HG03095 (cell line): ENCODE measurements around the gene AGBL4.
"Not testable (repeated sequence)": the region's sequence is repeated elsewhere in the genome, so short reads cannot be mapped to it uniquely, and the experiment has no call there.

Experiments
- ATAC-seq: cut with Tn5 transposase; IDR thresholded peaks from one replicate; pipeline ENCODE4 v1.9.1; 2021; ENCODE audit warnings: moderate library complexity; ENCODE audit not compliant: unreplicated experiment

AGBL4 gene

GRCh38 chr1:49319426-49319963 is 704.3 kb downstream of the AGBL4 start:
- ATAC-seq = no peak

- no peak for ATAC-seq
Measured at GRCh38 chr1:49318218-49318617, 705.5 kb downstream of the AGBL4 start.

DNA sequence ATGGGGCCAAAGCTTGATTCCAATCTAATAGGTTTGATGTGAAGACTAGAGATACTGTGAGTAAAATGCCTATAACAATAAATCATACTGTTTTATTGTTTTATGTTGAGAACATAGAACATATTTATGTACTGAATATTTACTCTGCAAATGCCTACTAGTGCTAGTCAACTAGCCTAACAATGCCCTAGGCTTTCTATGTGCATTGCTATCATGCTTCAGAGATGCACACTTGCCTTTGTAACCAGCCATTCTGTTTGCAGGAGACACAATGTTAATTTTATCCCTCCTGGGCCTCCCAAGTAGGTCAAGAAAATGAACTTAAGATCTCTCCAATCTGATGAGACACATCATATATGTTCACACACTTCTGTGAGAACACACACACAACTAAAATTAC is 716.3 kb downstream of the AGBL4 start:
- ATAC-seq = no peak

DNA sequence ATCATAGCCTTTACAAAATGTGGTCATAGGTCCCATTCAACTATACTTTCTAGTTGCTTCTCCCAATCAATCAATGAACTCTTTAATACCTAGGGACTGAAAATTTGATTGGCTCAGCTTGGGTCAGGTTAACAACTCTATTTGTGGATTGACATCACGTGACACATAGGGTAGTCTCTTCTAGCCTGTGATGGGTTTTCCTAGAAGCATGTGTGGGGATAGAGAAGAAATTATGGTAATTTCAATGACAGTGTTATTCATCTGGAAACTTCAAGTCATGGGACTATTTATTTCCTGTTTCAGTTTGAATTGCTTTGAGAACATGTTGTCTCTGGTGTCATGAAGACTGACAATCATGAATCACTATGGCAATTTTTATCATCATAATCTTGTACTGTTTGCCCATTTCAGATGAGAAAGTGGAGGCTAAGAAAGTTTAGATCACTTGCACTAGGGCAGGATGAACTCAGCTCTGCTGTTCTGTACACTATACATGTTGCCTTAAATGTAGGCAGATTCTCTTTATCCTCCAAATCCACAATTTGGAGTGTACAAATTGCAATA is 717.2 kb downstream of the AGBL4 start:
- no peak for ATAC-seq

GRCh38 chr1:49302400-49302799 is 721.4 kb downstream of the AGBL4 start:
- ATAC-seq = not testable (repeated sequence)

DNA sequence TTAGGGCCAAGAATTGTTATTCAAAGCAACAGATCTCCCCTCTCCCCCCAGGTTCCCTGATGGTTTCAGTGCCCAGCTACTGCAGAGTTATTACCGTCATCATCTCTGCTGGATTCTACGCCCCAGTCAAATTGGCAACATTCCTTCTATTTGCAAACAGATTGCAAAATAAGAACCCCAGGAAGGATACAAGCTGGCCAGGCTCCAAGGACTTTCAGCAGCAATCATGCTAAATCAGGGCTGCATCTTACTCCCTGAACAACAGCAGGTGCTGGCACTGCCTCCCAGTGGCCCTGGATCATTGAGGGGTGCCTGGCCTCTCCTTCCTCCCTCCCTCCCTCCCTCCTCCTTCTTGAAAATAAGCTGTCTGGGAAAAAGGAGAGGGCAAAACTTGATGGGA is 725.5 kb downstream of the AGBL4 start:
- no peak for ATAC-seq

DNA sequence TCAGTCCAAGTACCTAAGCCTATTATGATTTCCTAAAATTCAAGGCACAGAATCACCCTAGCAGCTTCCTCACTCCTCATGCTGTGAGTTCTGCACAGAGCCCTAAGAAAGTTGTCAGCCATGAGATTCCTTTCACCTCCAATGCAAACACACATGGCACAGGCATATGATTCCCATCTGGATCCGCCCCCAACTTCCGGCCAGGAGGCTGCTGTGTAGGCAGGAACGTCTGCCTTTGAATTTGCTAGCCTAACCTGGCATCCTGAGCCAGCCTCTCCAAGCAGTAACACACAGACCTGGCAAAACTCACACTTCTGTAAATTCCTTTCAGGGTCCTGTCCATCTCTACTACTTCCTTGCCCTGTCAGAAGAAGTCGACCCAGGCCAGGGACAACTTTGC is 726.0 kb downstream of the AGBL4 start:
- ATAC-seq = no peak

DNA sequence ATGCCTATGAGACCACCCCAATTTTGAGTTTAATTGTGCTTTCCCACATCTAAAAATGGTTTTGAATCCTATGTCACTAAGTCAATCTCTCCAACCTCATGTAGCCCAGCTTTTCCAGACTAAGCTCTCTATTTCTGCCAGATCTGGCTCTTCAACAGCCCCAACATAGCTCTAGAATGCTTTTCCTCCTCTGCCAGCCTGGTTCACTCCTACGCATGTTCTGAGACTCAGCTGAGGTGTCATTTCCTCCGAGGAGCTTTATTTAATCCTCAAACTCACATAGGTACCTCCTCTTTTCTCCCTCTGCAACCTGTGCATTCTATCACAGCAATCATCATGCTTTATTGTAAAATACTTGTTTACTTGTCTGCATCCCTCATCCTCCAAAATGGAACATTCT is 729.2 kb downstream of the AGBL4 start:
- no peak for ATAC-seq

DNA sequence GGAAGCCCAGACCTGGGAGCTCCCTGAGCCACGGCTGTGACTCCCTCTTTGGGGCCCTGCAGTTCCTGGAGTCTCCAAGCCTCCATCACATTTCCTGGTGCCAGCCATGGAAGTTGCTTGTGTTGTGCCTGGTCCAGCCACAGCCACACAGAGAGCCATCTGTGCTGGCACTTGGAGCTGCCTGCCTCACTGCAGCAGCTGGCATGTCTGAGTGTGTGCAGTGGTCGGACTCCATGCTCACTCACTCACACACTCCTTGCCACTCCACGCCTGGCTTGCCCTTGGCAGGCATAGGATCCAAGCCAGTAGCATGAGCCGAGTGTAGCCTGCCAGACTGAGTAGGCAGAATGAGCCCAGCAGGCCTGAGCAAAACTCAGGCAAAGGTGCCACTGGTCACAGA is 730.7 kb downstream of the AGBL4 start:
- ATAC-seq = no peak

DNA sequence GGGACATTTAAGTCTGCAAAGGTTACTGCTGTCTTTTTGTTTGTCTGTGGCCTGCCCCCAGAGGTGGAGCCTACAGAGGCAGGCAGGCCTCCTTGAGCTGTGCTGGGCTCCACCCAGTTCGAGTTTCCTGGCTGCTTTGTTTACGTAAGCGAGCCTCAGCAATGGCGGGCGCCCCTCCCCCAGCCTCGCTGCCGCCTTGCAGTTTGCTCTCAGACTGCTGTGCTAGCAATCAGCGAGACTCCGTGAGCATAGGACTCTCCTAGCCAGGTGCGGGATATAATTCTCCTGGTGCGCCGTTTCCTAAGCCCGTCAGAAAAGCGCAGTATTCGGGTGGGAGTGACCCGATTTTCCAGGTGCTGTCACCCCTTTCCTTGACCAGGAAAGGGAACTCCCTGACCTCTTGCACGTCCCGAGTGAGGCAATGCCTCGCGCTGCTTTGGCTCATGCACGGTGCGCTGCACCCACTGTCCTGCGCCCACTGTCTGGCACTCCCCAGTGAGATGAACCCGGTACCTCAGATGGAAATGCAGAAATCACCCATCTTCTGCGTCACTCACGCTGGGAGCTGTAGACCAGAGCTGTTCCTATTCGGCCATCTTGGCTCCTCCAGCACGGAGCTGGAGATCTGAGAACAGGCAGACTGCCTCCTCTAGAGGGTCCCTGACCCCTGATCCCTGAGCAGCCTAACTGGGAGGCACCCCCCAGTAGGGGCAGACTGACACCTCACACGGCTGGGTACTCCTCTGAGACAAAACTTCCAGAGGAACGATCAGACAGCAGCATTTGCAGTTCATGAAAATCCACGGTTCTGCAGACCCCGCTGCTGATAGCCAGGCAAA is 766.3 kb downstream of the AGBL4 start:
- ATAC-seq = not testable (repeated sequence)

DNA sequence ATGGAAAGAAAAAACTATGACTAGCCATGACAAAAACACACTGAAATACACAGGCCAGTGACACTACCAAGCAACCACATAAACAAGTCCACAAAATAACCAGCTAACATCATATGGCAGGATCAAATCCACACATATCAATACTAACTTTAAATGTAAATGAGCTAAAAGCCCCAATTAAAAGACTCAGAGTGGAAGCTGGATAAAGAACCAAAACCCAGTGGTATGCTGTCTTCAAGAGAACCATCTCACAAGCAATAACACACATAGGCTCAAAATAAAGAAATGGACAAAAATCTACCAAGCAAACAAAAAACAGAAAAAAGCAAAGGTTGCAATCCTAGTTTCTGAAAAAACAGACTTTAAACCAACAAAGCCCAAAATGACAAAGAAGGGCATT is 770.8 kb downstream of the AGBL4 start:
- no peak for ATAC-seq

GRCh38 chr1:49251019-49251784 is 772.6 kb downstream of the AGBL4 start:
- ATAC-seq = no peak

- ATAC-seq = no peak
Measured at GRCh38 chr1:49240709-49241221, 783.0 kb downstream of the AGBL4 start.

DNA sequence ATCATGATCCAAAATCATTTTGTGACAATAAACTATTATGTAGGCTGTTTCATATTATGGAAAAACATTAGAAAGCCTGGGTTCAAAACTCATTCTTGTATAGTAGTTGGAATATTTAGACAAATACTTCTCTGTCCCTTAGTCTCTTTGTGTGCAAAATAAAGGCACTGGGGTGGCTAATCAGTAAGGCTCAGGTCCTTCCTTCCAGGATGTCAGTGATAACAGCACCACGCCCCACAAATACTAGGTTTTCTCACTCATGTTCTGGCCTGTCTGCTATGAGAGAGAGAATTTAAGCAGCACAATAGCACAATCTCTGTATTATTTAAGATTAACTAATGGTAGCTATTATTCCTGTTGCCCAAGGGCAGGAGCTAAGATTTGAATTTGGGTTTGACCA is 788.8 kb downstream of the AGBL4 start:
- ATAC-seq = no peak

- no peak for ATAC-seq
Measured at GRCh38 chr1:49229555-49229954, 794.2 kb downstream of the AGBL4 start.

DNA sequence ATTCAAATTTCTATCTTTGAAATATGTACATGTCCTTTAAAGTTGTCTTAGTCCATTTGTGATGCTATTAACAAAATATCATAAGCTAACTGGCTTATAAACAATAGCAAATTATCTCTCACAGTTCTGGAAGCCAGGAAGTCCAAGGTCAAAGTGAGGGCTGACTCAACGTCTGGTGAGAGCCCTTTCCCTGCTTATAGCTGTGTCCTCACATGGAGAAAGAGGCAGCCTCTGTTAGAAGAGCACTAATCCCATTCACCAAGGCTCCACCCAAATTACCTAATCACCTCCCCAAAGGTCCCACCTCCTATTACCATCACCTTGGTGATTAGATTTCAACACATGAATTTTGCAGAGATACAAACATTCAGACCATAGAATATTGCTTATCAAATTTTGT is 797.0 kb downstream of the AGBL4 start:
- no peak for ATAC-seq

DNA sequence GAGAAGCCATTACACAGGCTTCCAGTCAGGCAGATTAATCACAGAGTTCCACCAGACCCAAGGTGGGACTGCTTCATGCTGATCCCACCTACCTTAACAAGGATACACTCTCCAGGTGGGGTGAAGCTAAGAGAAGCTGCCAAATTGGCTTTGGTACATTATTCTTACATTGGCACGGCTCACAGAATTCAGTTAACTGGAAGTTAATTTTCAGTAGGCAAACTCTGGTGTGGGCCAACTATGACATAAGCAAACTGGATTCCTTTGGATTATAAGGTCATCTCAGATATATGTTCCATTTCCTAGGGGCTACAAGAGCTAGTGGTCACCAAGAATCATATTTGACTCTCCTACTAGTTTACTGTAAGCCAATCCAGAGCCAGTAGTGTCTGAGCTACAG is 798.3 kb downstream of the AGBL4 start:
- ATAC-seq = no peak

- ATAC-seq = no peak
Measured at GRCh38 chr1:49213301-49213700, 810.5 kb downstream of the AGBL4 start.

DNA sequence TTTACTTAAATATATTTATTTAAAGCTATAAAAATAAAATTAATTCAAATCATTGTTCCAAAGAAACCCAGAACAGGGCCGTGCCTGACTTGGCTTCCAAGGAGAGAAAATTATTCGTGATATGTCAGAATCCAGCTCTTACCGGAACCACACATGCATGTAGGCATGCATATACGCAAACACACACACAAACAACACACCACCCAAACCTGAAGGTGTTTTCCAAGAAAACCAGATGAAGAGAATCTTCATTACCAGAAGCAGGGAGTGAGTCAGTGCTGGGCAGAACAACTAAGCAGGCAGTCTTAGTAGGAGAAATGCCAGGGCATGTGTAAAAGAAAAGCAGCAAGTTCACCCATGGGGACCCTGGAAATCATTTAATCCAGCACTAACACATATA is 815.0 kb downstream of the AGBL4 start:
- ATAC-seq = no peak

- ATAC-seq = no peak
Measured at GRCh38 chr1:49204720-49205119, 819.0 kb downstream of the AGBL4 start.

DNA sequence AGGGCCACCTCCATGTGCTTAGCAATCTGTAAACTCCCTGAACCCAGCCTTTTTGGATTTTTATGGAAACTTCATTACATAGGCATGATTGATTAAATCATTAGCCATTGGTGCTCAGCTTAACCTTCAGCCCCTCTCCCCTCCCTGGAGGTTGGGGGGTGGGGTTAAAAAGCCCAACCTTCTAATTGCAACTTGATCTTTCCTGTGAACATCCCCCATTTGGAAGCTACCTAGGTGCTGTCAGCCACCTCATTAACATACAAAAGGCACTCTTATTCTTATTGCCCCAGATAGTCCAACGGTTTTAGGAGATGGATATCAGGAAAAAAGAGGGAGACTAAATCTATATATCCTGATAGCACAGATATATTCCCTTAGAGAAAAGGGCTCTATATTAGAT is 823.0 kb downstream of the AGBL4 start:
- no peak for ATAC-seq

- ATAC-seq = no peak
Measured at GRCh38 chr1:49199564-49199963, 824.2 kb downstream of the AGBL4 start.
